IMR-90 (cell line): Measurements from ENCODE around the gene TMEM9. TPM values are rescaled to one million over a fixed set of nuclear protein-coding genes. Genes with fewer than 3 reads are reported as not detected.

ENCODE experiments used
- ATAC-seq: fragments of 200-7000 bp; cut with Tn5 transposase; 2 replicates; pipeline ENCODE4 v1.9.1; 2020; ENCODE audit warnings: low read depth, mild to moderate bottlenecking, moderate library complexity
- BruUV-seq: library from RNA; stranded (reverse); fragments of 400-500 nt; replicated peaks from 2 replicates; lab custom pipeline; 2021; lab: Mats Ljungman, UMichigan
- CTCF ChIA-PET: fragments of 300-600 bp; formaldehyde crosslinking; extraction: SDS; loops from one replicate; lab custom pipeline; 2021; ENCODE audit warnings: antibody characterized with exemption; lab: Yijun Ruan, JAX
- POLR2A ChIA-PET: fragments of 300-600 bp; sonication (Branson Sonifier 250); formaldehyde crosslinking; loops from one replicate; lab custom pipeline; 2022; ENCODE audit warnings: antibody characterized with exemption; ENCODE audit not compliant: unreplicated experiment; lab: Charles Lee
- DNase-seq: peaks from one replicate; pipeline ENCODE4 v3.0.0; 2013
- H2AFZ ChIP-seq: replicated peaks from 2 replicates; pipeline ENCODE3; 2013; ENCODE audit warnings: low read length, mild to moderate bottlenecking; ENCODE audit not compliant: poor library complexity
- H2AK5ac ChIP-seq: 2 replicates; pipeline ENCODE4 v1.6.1; 2013; ENCODE audit warnings: low read depth, low read length, inconsistent platforms
- H2AK9ac ChIP-seq: replicated peaks from 2 replicates; pipeline ENCODE3; 2013; ENCODE audit warnings: mild to moderate bottlenecking, low read depth, low read length, moderate library complexity; ENCODE audit not compliant: poor library complexity
- H2BK120ac ChIP-seq: 2 replicates; pipeline ENCODE4 v1.6.1; 2013; ENCODE audit warnings: low read depth, low read length, inconsistent platforms
- H2BK15ac ChIP-seq: 3 replicates; pipeline ENCODE4 v1.6.1; 2013; ENCODE audit warnings: low read depth, low read length, inconsistent platforms
- H2BK20ac ChIP-seq: 2 replicates; pipeline ENCODE4 v1.6.1; 2013; ENCODE audit warnings: low read depth, mild to moderate bottlenecking, inconsistent platforms, low read length, moderate library complexity
- H2BK5ac ChIP-seq: 2 replicates; pipeline ENCODE4 v1.6.1; 2013; ENCODE audit warnings: mild to moderate bottlenecking, low read depth, low read length, inconsistent platforms; ENCODE audit not compliant: poor library complexity, severe bottlenecking
- H3K14ac ChIP-seq: replicated peaks from 2 replicates; pipeline ENCODE4 v1.6.1; 2013; ENCODE audit warnings: low read depth, low read length, inconsistent platforms
- H3K18ac ChIP-seq: 2 replicates; pipeline ENCODE4 v1.6.1; 2013; ENCODE audit warnings: low read depth, low read length, control low read depth
- H3K23ac ChIP-seq: 2 replicates; pipeline ENCODE4 v1.6.1; 2013; ENCODE audit warnings: low read depth, low read length, inconsistent platforms
- H3K27ac ChIP-seq: 2 replicates; pipeline ENCODE4 v1.5.1; 2013; ENCODE audit warnings: mild to moderate bottlenecking, control low read depth, low read length; ENCODE audit not compliant: insufficient read depth
- H3K27me3 ChIP-seq: 2 replicates; pipeline ENCODE4 v1.6.1; 2013; ENCODE audit warnings: low read length; ENCODE audit not compliant: control insufficient read depth, insufficient read depth
- H3K36me3 ChIP-seq: 2 replicates; pipeline ENCODE4 v1.6.1; 2013; ENCODE audit warnings: low read length, mixed read lengths; ENCODE audit not compliant: control insufficient read depth, insufficient read depth
- H3K4ac ChIP-seq: 2 replicates; pipeline ENCODE4 v1.6.1; 2013; ENCODE audit warnings: low read depth, low read length, inconsistent platforms
- H3K4me1 ChIP-seq: 2 replicates; pipeline ENCODE4 v1.6.1; 2013; ENCODE audit warnings: low read length, mixed read lengths; ENCODE audit not compliant: control insufficient read depth, insufficient read depth
- H3K4me2 ChIP-seq: 2 replicates; pipeline ENCODE4 v1.6.1; 2013; ENCODE audit warnings: low read depth, mild to moderate bottlenecking, control low read depth, low read length, moderate library complexity
- H3K4me3 ChIP-seq: 2 replicates; pipeline ENCODE4 v1.5.1; 2013; ENCODE audit warnings: low read depth, mild to moderate bottlenecking, control low read depth, low read length, moderate library complexity; ENCODE audit not compliant: insufficient read depth
- H3K56ac ChIP-seq: 2 replicates; pipeline ENCODE4 v1.6.1; 2013; ENCODE audit warnings: low read length, inconsistent platforms; ENCODE audit not compliant: insufficient read depth; ENCODE audit errors: extremely low read depth
- H3K79me1 ChIP-seq, 2 experiments: 2 replicates each; pipeline ENCODE4 v1.6.1; 2013; ENCODE audit warnings: low read length in 2 of 2, inconsistent platforms in 1 of 2, low read depth in 1 of 2
- H3K9ac ChIP-seq: 2 replicates; pipeline ENCODE4 v1.6.1; 2013; ENCODE audit warnings: low read depth, low read length, control low read depth
- H3K9me1 ChIP-seq: 2 replicates; pipeline ENCODE4 v1.6.1; 2013; ENCODE audit warnings: low read length, inconsistent platforms; ENCODE audit not compliant: insufficient read depth
- H3K9me3 ChIP-seq: 2 replicates; pipeline ENCODE4 v1.6.1; 2013; ENCODE audit warnings: low read length; ENCODE audit not compliant: control insufficient read depth, insufficient read depth
- H4K20me1 ChIP-seq: 2 replicates; pipeline ENCODE4 v1.6.1; 2013; ENCODE audit warnings: low read length, inconsistent platforms; ENCODE audit not compliant: insufficient read depth
- H4K5ac ChIP-seq: 2 replicates; pipeline ENCODE4 v1.6.1; 2013; ENCODE audit warnings: mild to moderate bottlenecking, low read depth, low read length, control low read depth
- H4K8ac ChIP-seq, 2 experiments: 2 replicates each; pipeline ENCODE4 v1.6.1; 2013; ENCODE audit warnings: low read depth in 2 of 2, low read length in 2 of 2, control low read depth in 1 of 2, inconsistent platforms in 1 of 2
- H4K91ac ChIP-seq: 2 replicates; pipeline ENCODE4 v1.6.1; 2013; ENCODE audit warnings: low read depth, low read length, inconsistent platforms; ENCODE audit not compliant: insufficient read depth
- BHLHE40 ChIP-seq: fragments of 150-350 bp; IDR thresholded peaks from 2 replicates; pipeline ENCODE4 v1.6.1; 2016; ENCODE audit warnings: mild to moderate bottlenecking, low read depth, low read length
- CEBPB ChIP-seq: IDR thresholded peaks from 2 replicates; pipeline ENCODE4 v1.6.1; 2012; ENCODE audit warnings: low read depth, low read length, improper control_type of control experiment
- CHD1 ChIP-seq: IDR thresholded peaks from 2 replicates; pipeline ENCODE4 v1.6.1; 2012; ENCODE audit warnings: low read depth, low read length, improper control_type of control experiment
- FOS ChIP-seq: fragments of 150-350 bp; IDR thresholded peaks from 2 replicates; pipeline ENCODE4 v1.6.1; 2016; ENCODE audit warnings: low read depth, low read length
- MAZ ChIP-seq: IDR thresholded peaks from 2 replicates; pipeline ENCODE4 v1.6.1; 2012; ENCODE audit warnings: low read depth, mild to moderate bottlenecking, low read length, improper control_type of control experiment, moderate library complexity, borderline replicate concordance
- MXI1 ChIP-seq: IDR thresholded peaks from 2 replicates; pipeline ENCODE4 v1.6.1; 2012; ENCODE audit warnings: low read depth, mild to moderate bottlenecking, low read length, moderate library complexity, borderline replicate concordance
- NFE2L2 ChIP-seq: fragments of 150-350 bp; IDR thresholded peaks from 2 replicates; pipeline ENCODE4 v1.6.1; 2016; ENCODE audit warnings: low read depth, mild to moderate bottlenecking, low read length
- POLR2A ChIP-seq: IDR thresholded peaks from 2 replicates; pipeline ENCODE4 v1.6.1; 2012; ENCODE audit warnings: mild to moderate bottlenecking, low read depth, low read length
- RAD21 ChIP-seq: IDR thresholded peaks from 2 replicates; pipeline ENCODE4 v1.6.1; 2012; ENCODE audit warnings: low read length, improper control_type of control experiment
- RCOR1 ChIP-seq: IDR thresholded peaks from 2 replicates; pipeline ENCODE4 v1.6.1; 2012; ENCODE audit warnings: mild to moderate bottlenecking, low read length, improper control_type of control experiment; ENCODE audit not compliant: insufficient replicate concordance
- SMC3 ChIP-seq: fragments of 150-350 bp; IDR thresholded peaks from 2 replicates; pipeline ENCODE4 v1.6.1; 2016; ENCODE audit warnings: low read depth, mild to moderate bottlenecking, antibody characterized with exemption, low read length, moderate library complexity
- WGBS, 2 experiments: methylation state at CpG; one replicate each; pipeline versions ENCODE4 v1.1.5 to v1.1.7; 2013; ENCODE audit warnings: missing lambda C conversion rate in 2 of 2; ENCODE audit not compliant: insufficient read length in 1 of 2; ENCODE audit errors: extremely low coverage in 2 of 2; 5-methylcytosine and 5-hydroxymethylcytosine counted together
- dilution Hi-C: fragments of 300-500 bp; cut with HindIII; formaldehyde crosslinking; loops from one replicate; pipeline ENCODE4 v1.14.3; 2018; ENCODE audit warnings: low sequenced_read_pairs; ENCODE audit not compliant: unreplicated experiment
- in situ Hi-C: fragments of 300-500 bp; cut with MboI; formaldehyde crosslinking; loops from 3 replicates; pipeline ENCODE4 v1.14.3; 2019; ENCODE audit warnings: low sequenced_read_pairs, inconsistent platforms, mixed read lengths
- intact Hi-C: fragments of 100-400 bp; cut with micrococcal nuclease; formaldehyde crosslinking; loops from 2 replicates; pipeline ENCODE4 v1.10.0; 2022
- polyA plus RNA-seq, 3 experiments: library from polyadenylated mRNA; depleted of rRNA; stranded (reverse); fragments of >200 nt; gene quantifications; 2 replicates each; pipeline ENCODE4 v1.2.3, GENCODE V29; 2012; ENCODE audit warnings: low replicate concordance in 1 of 3
- total RNA-seq: library from RNA; depleted of rRNA; stranded (reverse); fragments of >200 nt; gene quantifications from 2 replicates; pipeline ENCODE4 v1.2.3, GENCODE V29; 2012
- TF ChIP-seq, protein P1 (sequence below): conservative IDR thresholded peaks from 2 replicates; pipeline ENCODE4 v1.5.1; 2012; ENCODE audit warnings: mild to moderate bottlenecking, low read depth, low read length, improper control_type of control experiment
- TF ChIP-seq, protein P2 (sequence below): fragments of 150-350 bp; IDR thresholded peaks from 2 replicates; pipeline ENCODE4 v1.6.1; 2017; ENCODE audit warnings: mild to moderate bottlenecking, antibody characterized with exemption, low read length, low read depth

The TMEM9 gene
- total and polyA plus RNA-seq, 2 of the 4 experiments (the other 2 are of a cell fraction): 76.7 to 107 TPM

DNA sequence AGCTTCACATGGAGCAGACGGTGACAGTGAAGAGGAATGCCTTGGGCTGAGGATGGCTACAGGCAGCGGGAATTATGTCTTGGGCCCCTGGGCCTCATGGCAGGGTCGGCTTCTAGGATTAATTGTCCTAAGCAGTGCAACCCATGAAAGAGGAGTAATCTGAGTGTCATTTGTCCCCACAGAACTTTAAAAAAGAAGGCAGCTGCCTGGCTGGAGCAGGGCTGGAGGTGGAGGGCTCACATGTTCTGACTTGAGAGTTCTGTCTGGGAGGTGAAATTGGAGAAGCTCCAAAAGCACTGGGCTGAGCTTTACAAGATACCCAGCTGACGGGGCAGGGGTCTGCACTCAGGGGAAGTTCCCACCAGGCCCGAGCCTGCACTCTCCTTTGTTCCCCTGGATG, 64.7 kb downstream of the TMEM9 start:
- H3K4me3 ChIP-seq: no peak overlapping the region

More for the DNA sequence above, 64.7 kb downstream of the TMEM9 start:
- Histone ChIP-seq H3K36me3 (no peaks in the 10 kb centered on the region), H2BK120ac (no peak overlapping the region), H4K5ac (no peak overlapping the region), H2BK5ac (no peak overlapping the region), H3K9me1 (no peaks in the 10 kb centered on the region), H3K9ac (no peak overlapping the region), H3K56ac (no peak overlapping the region), H3K14ac (no peak overlapping the region), H3K9me3 (no peaks in the 10 kb centered on the region), H2BK20ac (no peak overlapping the region), H2AFZ (no peak overlapping the region), H3K27ac (no peak overlapping the region), H2AK5ac (no peak overlapping the region), H3K4me1 (no peaks in the 10 kb centered on the region), H3K79me1 (no peaks in the 10 kb centered on the region), H3K27me3 (peaks cover 70% of the 10 kb centered on the region), H3K18ac (no peak overlapping the region), H3K4ac (no peak overlapping the region), H2AK9ac (no peak overlapping the region), H3K4me2 (no peak overlapping the region), H2BK15ac (no peak overlapping the region), H4K91ac (no peak overlapping the region), H4K20me1 (no peaks in the 10 kb centered on the region), H3K23ac (no peak overlapping the region), H4K8ac (no peak overlapping the region)
- TF ChIP-seq, protein P1, sequence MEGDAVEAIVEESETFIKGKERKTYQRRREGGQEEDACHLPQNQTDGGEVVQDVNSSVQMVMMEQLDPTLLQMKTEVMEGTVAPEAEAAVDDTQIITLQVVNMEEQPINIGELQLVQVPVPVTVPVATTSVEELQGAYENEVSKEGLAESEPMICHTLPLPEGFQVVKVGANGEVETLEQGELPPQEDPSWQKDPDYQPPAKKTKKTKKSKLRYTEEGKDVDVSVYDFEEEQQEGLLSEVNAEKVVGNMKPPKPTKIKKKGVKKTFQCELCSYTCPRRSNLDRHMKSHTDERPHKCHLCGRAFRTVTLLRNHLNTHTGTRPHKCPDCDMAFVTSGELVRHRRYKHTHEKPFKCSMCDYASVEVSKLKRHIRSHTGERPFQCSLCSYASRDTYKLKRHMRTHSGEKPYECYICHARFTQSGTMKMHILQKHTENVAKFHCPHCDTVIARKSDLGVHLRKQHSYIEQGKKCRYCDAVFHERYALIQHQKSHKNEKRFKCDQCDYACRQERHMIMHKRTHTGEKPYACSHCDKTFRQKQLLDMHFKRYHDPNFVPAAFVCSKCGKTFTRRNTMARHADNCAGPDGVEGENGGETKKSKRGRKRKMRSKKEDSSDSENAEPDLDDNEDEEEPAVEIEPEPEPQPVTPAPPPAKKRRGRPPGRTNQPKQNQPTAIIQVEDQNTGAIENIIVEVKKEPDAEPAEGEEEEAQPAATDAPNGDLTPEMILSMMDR: no peak
- TF ChIP-seq BHLHE40 (no peak), POLR2A (no peak), FOS (no peak), CEBPB (no peak), RCOR1 (no peak), CHD1 (no peak), MAZ (no peak), MXI1 (no peak), NFE2L2 (no peak), RAD21 (no peak), SMC3 (no peak)
- TF ChIP-seq, protein P2, sequence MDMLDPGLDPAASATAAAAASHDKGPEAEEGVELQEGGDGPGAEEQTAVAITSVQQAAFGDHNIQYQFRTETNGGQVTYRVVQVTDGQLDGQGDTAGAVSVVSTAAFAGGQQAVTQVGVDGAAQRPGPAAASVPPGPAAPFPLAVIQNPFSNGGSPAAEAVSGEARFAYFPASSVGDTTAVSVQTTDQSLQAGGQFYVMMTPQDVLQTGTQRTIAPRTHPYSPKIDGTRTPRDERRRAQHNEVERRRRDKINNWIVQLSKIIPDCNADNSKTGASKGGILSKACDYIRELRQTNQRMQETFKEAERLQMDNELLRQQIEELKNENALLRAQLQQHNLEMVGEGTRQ: no peak
- DNase-seq (no peak), ATAC-seq (no peak)
- dilution Hi-C loops (no loop called here), in situ Hi-C loops (loop anchor here (10.0 kb wide), 1 partner anchor 135 kb away; no protein-coding TSS in a partner anchor), intact Hi-C loops (loop anchor here (10.0 kb wide), 1 partner anchor 95 kb away; no protein-coding TSS in a partner anchor)
- POLR2A ChIA-PET: no interaction called here
- CTCF ChIA-PET: no interaction called here
- WGBS, 2 experiments: 71% methylated on average over 2 of the region's 5 CpGs; no CpG with 5 or more reads in 1 of the 2 experiments
- BruUV-seq: no TSS peak
